Stimulated activated CD8-positive, alpha-beta memory T cell treated with anti-CD3 and anti-CD28 coated beads, Interleukin-15, amount 100 ng/mL, for 48 hours (primary cell): ENCODE results near the gene FMNL1.
"Not testable (repeated sequence)": the region's sequence is repeated elsewhere in the genome, so short reads cannot be mapped to it uniquely, and the experiment has no call there.

ENCODE experiments used
- DNase-seq, 2 donors: peaks; one replicate each; pipeline ENCODE4 v3.0.0-alpha.2; 2020; ENCODE audit warnings: low read depth in 2 of 2

FMNL1 gene

GRCh38 chr17:45221081-45222013 is at the start of gene FMNL1:
Gene FMNL1, plus strand, starts transcription at chr17:45221885. Its CDS starts 240 bp downstream, at chr17:45222125.
- DNase-seq = peak in 1 of 2 donors; percentile 52

GRCh38 chr17:45172232-45172540 is 49.5 kb upstream of the FMNL1 start:
- no peak for DNase-seq

- peak; percentile 24 to 49 for DNase-seq
Measured at GRCh38 chr17:45172541-45173286, 49.0 kb upstream of the FMNL1 start.

- no peak for DNase-seq
Measured at GRCh38 chr17:45175759-45176115, 45.9 kb upstream of the FMNL1 start.

- DNase-seq = no peak
Measured at GRCh38 chr17:45177563-45177962, 44.1 kb upstream of the FMNL1 start.

GRCh38 chr17:45184144-45184543 is 37.5 kb upstream of the FMNL1 start:
- DNase-seq = no peak

- no peak for DNase-seq
Measured at GRCh38 chr17:45186801-45187354, 34.8 kb upstream of the FMNL1 start.

GRCh38 chr17:45189009-45189408 is 32.7 kb upstream of the FMNL1 start:
- DNase-seq = no peak

- no peak for DNase-seq
Measured at GRCh38 chr17:45190503-45191255, 31.0 kb upstream of the FMNL1 start.

- no peak for DNase-seq
Measured at GRCh38 chr17:45195424-45195823, 26.3 kb upstream of the FMNL1 start.

- DNase-seq = no peak
Measured at GRCh38 chr17:45197108-45197507, 24.6 kb upstream of the FMNL1 start.

GRCh38 chr17:45197555-45198334 is 23.9 kb upstream of the FMNL1 start:
- DNase-seq = peak; percentile 84 to 85

- DNase-seq = no peak
Measured at GRCh38 chr17:45200701-45201100, 21.0 kb upstream of the FMNL1 start.

- no peak for DNase-seq
Measured at GRCh38 chr17:45201457-45201856, 20.2 kb upstream of the FMNL1 start.

- not testable (repeated sequence) for DNase-seq
Measured at GRCh38 chr17:45201880-45202279, 19.8 kb upstream of the FMNL1 start.

GRCh38 chr17:45218895-45219661 is 2.6 kb upstream of the FMNL1 start:
- DNase-seq = peak in 1 of 2 donors; percentile 73

GRCh38 chr17:45220079-45220478 is 1.6 kb upstream of the FMNL1 start:
- DNase-seq = no peak

GRCh38 chr17:45222014-45222288 is 266 bp downstream of the FMNL1 start:
- DNase-seq = no peak

GRCh38 chr17:45222289-45222995 is 757 bp downstream of the FMNL1 start:
- peak in 1 of 2 donors; percentile 52 for DNase-seq

- DNase-seq = no peak
Measured at GRCh38 chr17:45222996-45223538, 1.4 kb downstream of the FMNL1 start.
